ENCODE data around the gene KIF7. TPM values are rescaled to one million over a fixed set of nuclear protein-coding genes. Genes with fewer than 3 reads are reported as not detected.

KIF7 gene
- total RNA-seq (2022), result 1.4 and 1.7 TPM in 2 replicates
- Bru-seq, nascent RNA, result percentile 32 among the genes with signal in this experiment
- BruChase-seq, experiment 1, labeled RNA remaining after a 6-hour chase, result percentile 35 among the genes with signal in this experiment
- BruChase-seq, experiment 2, labeled RNA remaining after a 2-hour chase, result percentile 35 among the genes with signal in this experiment
- long read RNA-seq, partial matches to known transcripts, result 0 of 43 reads
- long read RNA-seq, other reads (novel, unspliced or antisense), result 43 of 43 reads

- Mint-ChIP-seq H3K27me3 (ENCODE audit: unreplicated experiment) (peaks cover 36% of the 10 kb centered on the region), H3K4me1 (ENCODE audit: low read depth, unreplicated experiment) (peaks cover 19% of the 10 kb centered on the region), H3K36me3 (ENCODE audit: insufficient read depth, unreplicated experiment) (peaks cover 15% of the 10 kb centered on the region), H3K27ac (ENCODE audit: unreplicated experiment) (peak within 1 kb of the TSS; percentile 22), H3K9me3 (ENCODE audit: low read depth, unreplicated experiment) (no peaks in the 10 kb centered on the region), H3K4me3 (ENCODE audit: low read depth, unreplicated experiment) (peak within 1 kb of the TSS; percentile 86)
- BruUV-seq (replicated peaks), result no TSS peak
- CTCF ChIA-PET, result interaction anchor here (1.1 kb wide), 1 partner anchor 8 kb away, joined by 4 read pairs; no protein-coding TSS in a partner anchor
- intact Hi-C loops (cut with micrococcal nuclease; ENCODE audit: unreplicated experiment), result no loop called here
- TF ChIP-seq CTCF (IDR thresholded peaks at IDR 0.05; ENCODE audit: unreplicated experiment), result no peak
- peak; percentile 36 for DNase-seq
Observed at GRCh38 chr15:89654847-89655805, at the start of gene KIF7. Gene KIF7, minus strand, starts transcription at chr15:89655467. Its CDS starts 2,537 bp downstream, at chr15:89652930.

- Mint-ChIP-seq H3K36me3 (ENCODE audit: insufficient read depth, unreplicated experiment) (no peaks in the 10 kb centered on the region), H3K27ac (ENCODE audit: unreplicated experiment) (no peak overlapping the region), H3K9me3 (ENCODE audit: low read depth, unreplicated experiment) (no peaks in the 10 kb centered on the region), H3K27me3 (ENCODE audit: unreplicated experiment) (peaks cover 52% of the 10 kb centered on the region), H3K4me1 (ENCODE audit: low read depth, unreplicated experiment) (no peaks in the 10 kb centered on the region), H3K4me3 (ENCODE audit: low read depth, unreplicated experiment) (no peak overlapping the region)
- no peak for TF ChIP-seq CTCF (IDR thresholded peaks at IDR 0.05; ENCODE audit: unreplicated experiment)
- CTCF ChIA-PET, result no interaction called here
- intact Hi-C loops (cut with micrococcal nuclease; ENCODE audit: unreplicated experiment), result no loop called here
- DNase-seq, result no peak
- BruUV-seq (replicated peaks), result no TSS peak
Observed at GRCh38 chr15:89704411-89704810, 49.1 kb upstream of the KIF7 start.

GRCh38 chr15:89695198-89695597, 39.9 kb upstream of the KIF7 start:
- BruUV-seq (replicated peaks), result no TSS peak
- Mint-ChIP-seq H3K27me3 (ENCODE audit: unreplicated experiment) (peaks cover 24% of the 10 kb centered on the region), H3K9me3 (ENCODE audit: low read depth, unreplicated experiment) (no peaks in the 10 kb centered on the region), H3K36me3 (ENCODE audit: insufficient read depth, unreplicated experiment) (peaks cover 9% of the 10 kb centered on the region), H3K4me1 (ENCODE audit: low read depth, unreplicated experiment) (no peaks in the 10 kb centered on the region), H3K4me3 (ENCODE audit: low read depth, unreplicated experiment) (no peak overlapping the region), H3K27ac (ENCODE audit: unreplicated experiment) (no peak overlapping the region)
- intact Hi-C loops (cut with micrococcal nuclease; ENCODE audit: unreplicated experiment), result loop anchor here (10.0 kb wide), 1 partner anchor 1800 kb away; no protein-coding TSS in a partner anchor
- DNase-seq, result no peak
- CTCF ChIA-PET, result no interaction called here
- no peak for TF ChIP-seq CTCF (IDR thresholded peaks at IDR 0.05; ENCODE audit: unreplicated experiment)

GRCh38 chr15:89693696-89694095, 38.4 kb upstream of the KIF7 start:
- Mint-ChIP-seq H3K4me3 (ENCODE audit: low read depth, unreplicated experiment) (no peak overlapping the region), H3K4me1 (ENCODE audit: low read depth, unreplicated experiment) (no peaks in the 10 kb centered on the region), H3K27me3 (ENCODE audit: unreplicated experiment) (peaks cover 24% of the 10 kb centered on the region), H3K36me3 (ENCODE audit: insufficient read depth, unreplicated experiment) (peaks cover 18% of the 10 kb centered on the region), H3K9me3 (ENCODE audit: low read depth, unreplicated experiment) (no peaks in the 10 kb centered on the region), H3K27ac (ENCODE audit: unreplicated experiment) (no peak overlapping the region)
- BruUV-seq (replicated peaks), result no TSS peak
- no peak for TF ChIP-seq CTCF (IDR thresholded peaks at IDR 0.05; ENCODE audit: unreplicated experiment)
- CTCF ChIA-PET, result no interaction called here
- intact Hi-C loops (cut with micrococcal nuclease; ENCODE audit: unreplicated experiment), result loop anchor here (10.0 kb wide), 1 partner anchor 1799 kb away; no protein-coding TSS in a partner anchor
- DNase-seq, result no peak
